GM18508 (cell line): ENCODE measurements around the gene RHEBL1.
"Not testable (repeated sequence)": the region's sequence is repeated elsewhere in the genome, so short reads cannot be mapped to it uniquely, and the experiment has no call there.

ENCODE experiments used
- ATAC-seq: cut with Tn5 transposase; IDR thresholded peaks from one replicate; pipeline ENCODE4 v1.9.1; 2021; ENCODE audit warnings: moderate number of reproducible peaks; ENCODE audit not compliant: insufficient read depth, unreplicated experiment

RHEBL1 gene

DNA sequence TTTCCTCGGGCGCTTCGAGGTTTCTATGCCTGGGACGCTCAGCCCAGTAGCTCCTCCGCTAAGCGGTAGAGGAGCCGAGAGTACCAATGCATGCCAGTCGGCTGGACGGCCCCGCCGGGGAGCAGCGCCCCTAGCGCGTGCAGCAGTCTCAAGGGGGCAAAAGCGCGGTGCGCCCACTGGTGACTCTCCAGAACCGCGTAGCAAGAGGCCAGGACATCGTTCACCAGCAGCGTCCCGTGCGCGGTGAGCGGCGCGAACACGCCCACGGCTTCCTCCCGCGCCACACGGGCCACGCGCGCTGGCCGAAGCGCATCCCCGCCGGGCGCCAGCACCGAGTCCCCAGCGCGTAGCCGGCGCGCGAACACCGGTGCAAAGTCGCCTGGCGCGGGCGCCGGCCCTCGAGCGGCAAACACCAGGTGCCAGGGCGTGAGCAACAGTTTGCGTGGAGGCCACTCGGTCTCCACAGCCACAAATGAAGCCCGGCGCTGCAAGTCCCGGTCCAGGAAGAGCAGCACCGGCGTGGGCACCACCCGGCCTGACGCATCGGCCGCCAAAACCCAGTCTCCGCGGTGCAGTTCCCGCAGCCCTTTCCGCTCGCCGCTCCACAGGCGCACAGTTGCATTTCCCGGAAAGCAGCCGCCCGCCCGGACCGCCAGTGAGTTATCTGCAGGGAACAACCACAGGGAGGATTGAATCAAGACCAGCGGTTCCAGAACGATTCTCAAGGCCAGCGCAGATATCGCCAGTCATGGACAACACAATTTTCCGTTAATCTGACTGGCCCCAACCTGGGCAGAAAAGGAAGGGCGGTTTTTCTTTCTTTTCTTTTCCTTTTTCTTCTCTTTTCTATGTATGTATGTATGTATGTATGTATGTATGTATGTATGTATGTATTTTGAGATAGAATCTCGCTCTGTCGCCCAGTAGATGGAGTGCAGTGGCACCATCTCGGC, 20.3 kb upstream of the RHEBL1 start:
- no peak for ATAC-seq

DNA sequence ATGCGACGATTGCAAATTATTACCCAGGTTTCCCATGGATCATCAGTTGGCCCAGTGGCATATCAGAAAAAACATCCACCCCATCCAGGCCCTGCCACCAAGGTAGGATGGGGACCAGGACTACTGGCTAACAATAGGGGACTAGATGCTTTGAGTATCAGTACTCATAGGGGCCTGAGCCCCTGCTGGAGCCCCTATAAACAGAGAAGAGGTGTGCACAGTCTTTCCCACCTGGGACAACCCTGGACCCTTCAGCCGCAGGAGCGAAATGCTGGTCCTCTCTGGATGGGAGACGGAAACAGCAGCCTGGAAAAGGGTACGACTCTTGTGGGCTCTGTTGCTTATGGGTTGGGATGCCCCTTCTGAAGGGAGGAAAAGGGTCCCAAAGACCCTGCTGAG, 19.2 kb upstream of the RHEBL1 start:
- ATAC-seq = no peak

DNA sequence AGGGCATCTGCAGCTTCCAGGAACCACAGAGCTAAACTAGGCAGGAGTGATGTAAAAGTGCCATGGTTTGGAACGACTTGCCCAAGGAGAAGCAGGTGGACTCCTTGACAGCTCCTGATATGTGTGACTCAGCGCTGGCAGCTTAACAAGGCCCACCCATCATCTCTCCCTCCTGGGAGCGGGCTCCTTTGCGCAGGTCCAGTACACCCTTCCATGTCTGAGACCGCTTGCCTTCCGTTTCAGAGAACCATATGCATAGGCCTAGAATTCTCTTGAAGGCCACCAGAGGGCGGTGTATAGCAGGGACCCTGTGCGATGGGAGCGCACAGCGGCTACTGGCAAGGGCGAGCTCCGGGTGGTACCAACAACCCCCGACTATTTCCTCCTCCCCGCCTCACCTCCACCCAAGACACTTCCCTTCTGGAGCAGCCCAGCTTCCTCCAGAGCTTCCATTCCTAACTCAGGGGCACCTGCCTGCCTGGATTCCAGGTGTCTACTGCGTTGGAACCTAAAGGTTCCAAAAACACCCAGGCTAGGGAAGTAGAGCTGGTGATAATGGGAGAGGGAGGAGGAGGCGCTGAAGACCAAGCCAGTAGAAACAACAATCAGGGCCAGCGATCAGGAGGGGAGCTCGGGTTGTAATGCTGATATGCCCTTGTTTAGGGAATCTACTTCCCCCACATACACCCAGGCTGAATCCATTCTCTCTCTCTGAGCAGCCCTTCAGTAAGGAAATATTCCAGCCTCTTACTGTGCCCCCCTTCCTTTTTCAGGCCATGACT, 18.6 kb upstream of the RHEBL1 start:
- ATAC-seq = no peak

DNA sequence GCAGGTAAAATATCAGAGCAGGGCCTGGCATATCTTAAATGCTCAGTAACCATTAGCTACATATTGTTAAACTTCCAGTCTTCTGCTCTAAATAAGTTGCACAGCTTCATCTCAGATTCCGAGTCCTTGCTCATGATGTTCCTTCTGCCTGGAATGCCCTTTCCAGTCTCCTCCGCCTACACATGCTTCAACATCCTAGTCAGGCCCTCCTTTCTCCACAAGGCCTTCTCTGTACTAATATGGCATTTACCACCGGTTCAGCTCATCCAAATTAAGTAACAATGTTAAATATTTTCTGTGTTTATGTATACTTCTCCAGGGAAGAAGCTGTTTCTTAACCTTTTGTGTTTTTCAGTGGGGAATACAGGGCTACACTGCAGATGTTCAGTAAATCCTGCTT, 16.3 kb upstream of the RHEBL1 start:
- no peak for ATAC-seq

DNA sequence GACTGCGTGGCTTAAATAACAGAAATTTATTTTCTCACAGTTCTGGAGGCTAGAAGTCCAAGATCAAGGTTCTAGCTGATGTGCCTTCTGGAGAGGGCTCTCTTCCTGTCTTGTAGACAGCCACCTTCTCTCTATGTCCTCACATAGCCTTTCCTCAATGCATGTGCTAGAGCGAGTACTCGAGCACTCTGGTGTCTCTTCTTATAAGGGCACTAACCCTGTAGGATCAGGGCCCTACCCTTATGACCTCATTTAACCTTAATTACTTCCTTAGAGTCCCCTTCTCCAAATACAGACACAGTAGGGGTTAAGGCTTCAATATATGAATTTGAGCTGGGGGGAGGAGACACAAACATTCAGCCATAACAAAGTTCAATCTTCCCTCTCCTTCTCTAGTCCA, 14.7 kb upstream of the RHEBL1 start:
- no peak for ATAC-seq

DNA sequence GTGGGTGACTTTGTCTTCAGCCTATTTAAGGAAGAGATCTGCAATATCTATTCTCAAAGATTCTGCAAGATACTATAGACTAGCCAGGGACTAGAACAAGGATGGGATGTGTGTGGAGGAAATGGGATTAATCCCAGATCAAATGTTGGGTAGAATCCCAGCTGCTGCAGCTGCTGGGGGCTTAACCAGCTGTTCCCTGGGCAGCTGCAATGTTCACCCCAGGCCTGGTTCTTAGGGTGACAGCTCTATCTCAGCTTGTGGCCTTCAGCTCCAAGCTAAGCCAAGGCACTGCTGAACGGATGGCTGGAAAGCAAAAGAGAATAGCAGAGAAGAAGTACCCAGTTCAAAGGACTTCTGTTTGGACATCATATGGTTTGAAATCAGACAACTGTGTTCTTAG, 10.0 kb upstream of the RHEBL1 start:
- no peak for ATAC-seq

DNA sequence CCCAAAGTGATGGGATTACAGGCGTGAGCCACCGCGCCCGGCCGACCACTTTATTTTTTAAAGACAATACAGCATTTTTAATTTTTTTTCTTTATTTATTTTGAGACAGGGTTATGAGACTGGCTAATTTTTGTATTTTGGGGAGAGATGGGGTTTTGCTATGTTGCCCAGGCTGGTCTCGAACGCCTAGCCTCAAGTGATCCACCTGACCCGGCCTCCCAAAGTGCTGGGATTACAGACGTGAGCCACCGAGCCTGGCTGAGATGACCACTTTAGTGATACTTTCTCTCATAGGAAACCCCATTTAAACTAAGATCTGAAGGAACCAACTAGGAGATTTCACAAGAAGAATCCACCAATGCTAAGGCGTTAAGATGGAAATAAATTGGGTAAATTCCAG, 1.2 kb upstream of the RHEBL1 start:
- no peak for ATAC-seq

DNA sequence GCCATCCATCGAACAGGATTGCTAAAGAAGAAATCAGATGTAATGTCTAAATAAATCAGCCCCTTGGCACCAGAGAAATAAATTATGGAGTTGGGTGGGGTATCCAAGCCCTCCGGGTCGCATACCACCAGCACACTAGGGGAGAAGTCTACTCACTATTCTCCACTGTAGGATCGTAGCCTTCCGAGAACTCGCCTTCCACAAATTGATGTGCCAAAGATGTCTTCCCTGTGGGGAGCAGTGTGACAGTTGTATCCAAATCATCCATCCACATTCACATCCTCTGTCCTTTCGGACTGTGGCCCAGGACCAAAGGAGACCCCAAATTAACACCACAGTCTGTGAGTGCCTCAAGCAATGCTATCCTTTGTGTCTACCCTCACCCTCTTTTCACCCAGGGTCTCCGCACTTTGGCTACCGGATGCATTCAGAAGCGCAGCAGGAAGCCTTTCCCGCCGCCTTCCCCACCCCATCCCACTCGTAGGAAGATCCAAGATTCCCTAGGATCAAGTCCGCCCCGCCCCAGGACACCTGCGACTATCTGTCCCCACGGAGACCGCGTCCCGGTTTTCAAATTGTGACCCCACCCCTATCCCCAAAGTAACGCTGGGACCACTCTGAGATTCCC, 786 bp downstream of the RHEBL1 start:
- ATAC-seq = no peak

DNA sequence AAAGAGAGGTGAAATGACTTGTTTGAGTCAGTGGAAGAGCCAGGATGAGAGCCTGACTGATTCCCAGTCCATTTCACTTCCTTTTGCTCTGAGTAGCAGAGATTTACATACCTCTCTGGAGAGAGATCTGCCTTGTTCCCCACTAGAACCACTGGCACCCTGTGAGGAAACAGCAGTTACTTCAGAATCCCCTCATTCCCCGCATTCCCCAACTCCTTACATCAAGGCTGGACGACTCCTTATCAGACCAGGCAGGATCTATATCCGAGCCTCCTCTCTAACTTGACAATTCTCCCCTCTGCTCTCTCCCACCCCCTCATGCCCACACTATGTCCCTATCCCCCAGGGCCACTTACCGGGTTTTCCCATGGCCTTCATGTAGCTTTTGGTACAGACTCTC, 3.7 kb downstream of the RHEBL1 start:
- ATAC-seq = no peak

DNA sequence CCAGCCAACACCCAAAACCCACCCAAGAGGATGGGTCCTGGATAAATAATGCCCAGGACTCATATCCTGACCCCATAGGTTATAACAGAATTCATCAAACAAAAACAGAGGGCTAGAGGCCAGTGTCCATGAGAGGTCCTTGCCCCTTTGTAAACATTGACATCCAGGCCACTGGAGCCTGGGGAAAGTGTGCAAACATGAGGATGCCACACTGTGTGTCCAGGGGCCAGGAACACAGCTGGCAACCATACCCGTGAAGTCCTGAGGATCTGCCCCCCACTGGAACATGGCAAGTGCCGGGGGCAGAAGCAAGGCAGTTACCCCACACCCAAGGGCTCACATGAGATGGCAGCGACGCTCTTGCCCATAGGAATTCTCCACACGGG, 5.0 kb downstream of the RHEBL1 start:
- ATAC-seq = no peak

DNA sequence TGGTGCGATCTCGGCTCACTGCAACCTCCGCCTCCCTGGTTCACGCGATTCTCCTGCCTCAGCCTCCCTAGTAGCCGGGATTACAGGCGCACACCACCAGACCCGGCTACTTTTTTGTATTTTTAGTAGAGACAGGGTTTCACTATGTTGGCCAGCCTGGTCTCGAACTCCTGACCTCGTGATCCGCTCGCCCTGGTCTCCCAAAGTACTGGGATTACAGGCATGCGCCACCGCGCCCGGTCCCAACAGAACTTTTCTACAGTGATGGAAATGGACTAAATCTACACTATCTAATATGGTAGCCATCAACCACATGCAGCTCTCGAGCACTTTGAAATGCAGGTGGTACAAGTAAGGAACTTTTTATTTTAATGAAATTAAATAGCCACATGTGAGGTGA, 7.9 kb downstream of the RHEBL1 start:
- not testable (repeated sequence) for ATAC-seq

DNA sequence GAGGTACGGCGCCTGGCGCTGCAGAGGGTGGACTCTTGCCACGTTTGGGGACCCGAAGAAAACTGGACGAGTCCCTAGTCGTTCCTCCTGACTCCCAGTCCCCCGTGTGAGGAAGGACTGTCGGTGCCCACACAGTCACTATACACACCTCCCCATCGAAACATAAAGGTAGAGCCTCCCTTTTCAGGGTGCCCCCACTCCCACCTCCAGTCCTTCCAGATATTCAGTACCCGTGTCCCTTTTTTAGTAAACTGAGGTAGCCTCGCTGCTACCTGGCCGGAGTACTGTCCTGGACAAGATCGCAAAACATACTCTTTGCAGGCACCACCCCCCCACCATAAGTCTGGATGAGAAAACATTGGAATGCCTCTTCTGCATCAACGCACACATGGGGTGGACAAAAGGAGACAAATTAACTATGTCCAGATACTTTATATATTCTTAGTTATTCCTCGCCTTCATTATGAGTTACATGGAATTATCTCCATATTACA, 8.6 kb downstream of the RHEBL1 start:
- no peak for ATAC-seq

DNA sequence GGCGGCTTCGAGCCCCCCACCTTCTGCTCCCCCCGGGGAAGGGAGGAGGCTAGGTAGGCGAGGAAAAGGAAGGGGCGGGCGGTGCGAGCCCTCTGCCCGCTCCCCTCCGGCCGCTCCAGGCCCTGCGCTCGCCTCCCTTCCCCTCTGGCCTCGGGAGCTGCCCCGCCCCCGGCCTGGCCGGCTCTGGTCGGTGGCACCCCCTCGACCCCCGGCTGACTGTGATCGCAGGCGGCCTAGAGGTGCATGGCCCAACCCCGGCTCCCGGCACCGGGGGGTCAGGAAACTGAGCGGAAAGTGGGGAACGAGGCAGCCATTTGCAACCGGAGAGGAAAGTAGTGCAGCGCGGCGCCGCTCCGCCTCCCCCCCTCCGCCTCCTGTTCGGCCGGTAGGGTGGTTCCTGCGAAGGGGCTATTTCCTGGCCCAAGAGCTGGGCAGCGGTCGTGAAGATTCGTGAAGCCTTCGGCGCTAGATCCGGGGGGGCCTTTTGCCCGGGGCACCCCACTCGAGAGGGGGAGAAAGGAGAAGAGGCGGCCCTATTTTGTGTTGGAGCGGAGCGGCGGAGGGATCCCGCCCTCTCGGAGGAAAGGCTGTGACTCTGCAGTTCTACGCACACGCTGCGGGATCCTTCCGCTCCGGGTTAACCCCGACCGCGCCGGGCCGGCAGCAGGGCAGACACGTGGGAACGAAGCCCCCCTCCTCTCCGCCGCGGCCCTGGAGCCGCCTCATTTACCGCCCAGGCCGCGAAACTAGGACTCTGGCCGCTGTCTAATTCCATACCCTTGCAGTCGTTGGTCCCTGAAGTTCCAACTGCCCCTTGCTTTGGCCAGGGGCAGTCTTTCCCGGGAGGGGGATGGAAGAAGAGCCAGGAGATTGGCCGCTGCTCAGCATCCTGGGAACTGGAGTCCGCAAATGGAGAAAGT, 9.3 kb downstream of the RHEBL1 start, which contains the start of gene KMT2D:
Gene KMT2D (minus strand): TSS at position 558 of the 920 bp plus-strand sequence. CDS start 5,470 bp downstream, outside the sequence.
- ATAC-seq = no peak

DNA sequence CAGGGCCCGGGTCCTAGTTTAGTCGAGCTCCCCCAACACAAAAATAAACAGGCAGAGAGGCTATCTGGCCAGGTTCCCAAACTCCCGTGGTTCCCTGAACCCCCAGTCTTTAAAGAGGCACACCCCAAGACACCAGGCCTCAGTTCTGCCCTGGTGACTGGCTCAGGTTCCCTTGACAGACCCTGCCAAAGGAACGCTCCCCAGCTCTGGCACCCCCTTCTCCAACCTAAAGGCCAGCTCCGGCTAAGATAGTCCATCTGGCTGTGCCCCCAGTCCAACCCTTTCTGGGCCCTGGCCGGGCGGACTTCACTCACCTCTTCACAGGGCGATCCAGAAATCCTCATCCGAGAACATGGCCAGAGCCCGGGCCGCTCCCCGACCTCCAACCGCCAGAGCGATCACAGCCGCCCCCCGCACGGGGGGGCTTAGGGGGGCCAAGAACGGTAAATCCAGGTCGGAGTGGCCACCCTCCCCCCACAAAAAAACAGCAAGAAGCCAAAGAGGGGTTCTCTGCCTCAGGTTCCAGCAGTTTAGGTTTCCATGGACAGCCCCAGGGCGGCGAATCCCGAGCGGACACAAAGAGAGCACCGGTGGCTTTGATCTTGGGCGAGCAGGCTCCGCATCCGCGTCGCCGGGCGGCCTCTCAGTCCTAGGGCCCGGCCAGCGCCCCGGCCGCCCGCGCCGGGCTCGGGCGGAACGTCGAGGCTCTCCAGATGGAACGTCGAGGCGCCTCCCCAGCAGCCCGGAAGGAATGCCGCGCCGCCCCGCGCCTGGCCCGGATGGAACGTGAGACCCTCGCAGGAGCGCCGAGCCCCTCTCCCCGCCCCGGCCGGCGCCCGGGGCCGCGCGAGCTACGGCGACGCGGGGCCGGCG, 10.2 kb downstream of the RHEBL1 start:
- ATAC-seq = no peak

DNA sequence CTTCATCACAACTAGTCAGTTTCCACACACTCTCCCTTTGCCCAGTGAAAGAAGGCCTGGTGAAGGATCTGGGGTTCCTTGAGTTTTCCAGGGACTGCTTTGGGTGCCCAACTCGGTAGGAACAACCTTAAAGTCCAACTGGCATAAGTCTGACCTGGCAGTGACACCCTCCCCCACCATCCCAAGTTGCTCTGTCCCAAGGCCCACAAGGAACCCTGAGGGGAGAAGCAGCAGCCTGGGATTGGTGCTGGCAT, 10.8 kb downstream of the RHEBL1 start:
- ATAC-seq = no peak

DNA sequence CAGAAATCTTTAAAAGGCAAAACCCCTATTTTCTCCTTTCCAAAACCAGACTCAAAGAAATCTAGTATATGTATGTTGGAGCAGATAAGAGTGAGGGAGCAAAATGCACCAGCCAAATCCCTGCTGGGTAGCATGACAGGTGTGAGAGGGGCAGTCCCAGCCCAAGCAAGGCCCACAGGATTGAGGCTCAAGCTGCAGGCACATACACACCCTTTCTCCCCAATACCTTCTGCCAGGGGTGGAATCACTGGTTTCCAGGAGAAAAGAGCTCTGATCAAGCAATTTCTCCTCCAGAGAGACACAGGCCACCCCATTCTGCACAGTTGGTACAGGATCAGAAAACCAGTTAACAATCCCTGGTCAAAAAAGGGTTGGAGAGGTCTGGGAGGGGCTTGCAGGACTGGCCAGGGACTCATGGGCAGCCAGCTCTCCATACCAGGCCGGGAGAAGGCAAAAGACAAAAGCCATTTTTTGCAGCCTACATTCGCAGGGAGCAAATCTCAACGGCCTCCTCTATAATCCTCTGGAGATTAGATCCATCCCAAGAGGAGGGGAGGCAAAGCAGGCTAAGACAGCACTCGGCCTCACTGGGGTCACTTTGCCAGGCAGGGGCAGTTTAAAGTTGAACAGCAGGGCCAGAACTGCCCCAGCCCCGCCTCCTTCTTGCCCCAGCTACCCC, 11.3 kb downstream of the RHEBL1 start:
- ATAC-seq = no peak

DNA sequence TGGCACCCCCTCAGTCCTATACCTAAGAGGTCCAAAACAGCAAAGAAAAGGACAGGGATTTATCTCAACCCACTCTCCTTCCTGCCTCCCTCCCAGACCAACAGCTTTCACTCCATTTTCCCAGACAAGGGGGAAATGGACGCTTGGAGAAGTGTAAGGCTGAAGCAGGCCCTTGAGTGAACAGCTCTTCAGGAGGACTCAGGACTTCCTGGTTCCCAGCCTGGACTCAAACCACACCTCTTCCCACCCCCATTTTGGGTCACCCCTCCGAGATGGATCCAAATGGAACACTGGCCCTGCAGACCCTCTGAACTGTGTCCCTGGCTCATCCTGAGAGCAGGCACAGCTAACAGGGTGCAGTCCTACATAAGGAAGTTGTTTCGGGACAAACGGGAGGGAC, 11.9 kb downstream of the RHEBL1 start:
- no peak for ATAC-seq

DNA sequence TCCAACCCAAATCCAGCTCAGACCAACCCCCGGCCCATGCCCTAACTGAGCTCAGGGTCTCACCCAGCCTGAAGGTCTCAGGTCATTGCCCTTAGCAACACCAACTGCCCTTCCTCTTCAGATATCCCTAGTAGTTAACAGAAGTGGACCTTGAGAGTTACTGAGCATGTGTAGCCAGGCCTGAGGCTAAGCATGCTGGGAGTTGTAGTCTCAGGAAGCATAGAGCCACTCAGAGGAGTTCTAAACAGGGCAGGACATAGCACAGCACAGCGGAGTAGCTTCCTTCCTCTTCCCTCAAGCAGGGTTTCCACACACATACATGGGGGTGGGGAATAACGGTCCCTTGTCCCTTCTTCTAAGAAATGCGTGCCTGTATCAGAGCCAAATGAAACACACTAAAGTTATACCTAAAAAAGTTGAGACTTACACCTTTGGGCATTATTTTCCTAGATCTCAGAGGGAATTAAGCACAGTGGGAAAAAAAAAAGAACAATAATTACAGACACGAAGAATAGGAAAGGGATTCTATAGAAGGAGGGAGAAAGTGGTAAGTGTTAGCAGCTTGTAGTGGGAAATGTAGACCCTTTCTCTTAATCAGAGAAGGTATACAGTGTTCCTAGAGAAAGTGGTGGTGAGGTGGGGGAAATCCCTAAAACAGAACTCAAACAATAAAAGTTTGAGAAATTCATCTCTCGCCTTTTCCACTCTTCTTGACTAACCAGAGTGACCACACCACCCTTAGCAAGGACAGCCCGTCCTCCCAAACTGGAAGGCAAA, 13.6 kb downstream of the RHEBL1 start:
- peak; percentile 51 for ATAC-seq
